GM12801 (cell line): Measurements from ENCODE around the gene DGKG.

ENCODE experiments used
- TF ChIP-seq, protein P1 (sequence below): IDR thresholded peaks from one replicate; pipeline ENCODE4 v1.5.1; 2011; ENCODE audit warnings: control low read depth; ENCODE audit not compliant: insufficient read length; ENCODE audit errors: extremely low read depth

DGKG gene

DNA sequence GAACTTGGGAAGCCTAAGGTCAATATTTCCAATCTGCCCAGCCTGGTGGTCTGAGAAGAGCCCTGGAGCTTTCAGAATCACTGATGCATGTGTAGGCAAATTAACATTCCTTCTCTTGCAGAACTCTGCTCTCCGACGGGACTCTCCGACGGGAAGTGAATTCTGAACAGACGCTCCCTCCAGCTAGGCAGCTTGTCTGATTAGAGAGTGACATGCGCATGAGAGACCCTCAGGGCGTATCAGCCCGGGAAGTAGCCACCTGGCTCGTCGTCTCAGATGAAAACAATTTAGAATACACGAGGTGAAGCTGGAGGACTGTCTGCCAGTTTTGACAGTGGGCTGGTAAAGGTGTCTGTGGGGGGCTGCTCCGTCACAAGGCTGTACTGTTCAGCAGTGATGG is 103.1 kb downstream of the DGKG start:
- TF ChIP-seq, protein P1, sequence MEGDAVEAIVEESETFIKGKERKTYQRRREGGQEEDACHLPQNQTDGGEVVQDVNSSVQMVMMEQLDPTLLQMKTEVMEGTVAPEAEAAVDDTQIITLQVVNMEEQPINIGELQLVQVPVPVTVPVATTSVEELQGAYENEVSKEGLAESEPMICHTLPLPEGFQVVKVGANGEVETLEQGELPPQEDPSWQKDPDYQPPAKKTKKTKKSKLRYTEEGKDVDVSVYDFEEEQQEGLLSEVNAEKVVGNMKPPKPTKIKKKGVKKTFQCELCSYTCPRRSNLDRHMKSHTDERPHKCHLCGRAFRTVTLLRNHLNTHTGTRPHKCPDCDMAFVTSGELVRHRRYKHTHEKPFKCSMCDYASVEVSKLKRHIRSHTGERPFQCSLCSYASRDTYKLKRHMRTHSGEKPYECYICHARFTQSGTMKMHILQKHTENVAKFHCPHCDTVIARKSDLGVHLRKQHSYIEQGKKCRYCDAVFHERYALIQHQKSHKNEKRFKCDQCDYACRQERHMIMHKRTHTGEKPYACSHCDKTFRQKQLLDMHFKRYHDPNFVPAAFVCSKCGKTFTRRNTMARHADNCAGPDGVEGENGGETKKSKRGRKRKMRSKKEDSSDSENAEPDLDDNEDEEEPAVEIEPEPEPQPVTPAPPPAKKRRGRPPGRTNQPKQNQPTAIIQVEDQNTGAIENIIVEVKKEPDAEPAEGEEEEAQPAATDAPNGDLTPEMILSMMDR: no peak

DNA sequence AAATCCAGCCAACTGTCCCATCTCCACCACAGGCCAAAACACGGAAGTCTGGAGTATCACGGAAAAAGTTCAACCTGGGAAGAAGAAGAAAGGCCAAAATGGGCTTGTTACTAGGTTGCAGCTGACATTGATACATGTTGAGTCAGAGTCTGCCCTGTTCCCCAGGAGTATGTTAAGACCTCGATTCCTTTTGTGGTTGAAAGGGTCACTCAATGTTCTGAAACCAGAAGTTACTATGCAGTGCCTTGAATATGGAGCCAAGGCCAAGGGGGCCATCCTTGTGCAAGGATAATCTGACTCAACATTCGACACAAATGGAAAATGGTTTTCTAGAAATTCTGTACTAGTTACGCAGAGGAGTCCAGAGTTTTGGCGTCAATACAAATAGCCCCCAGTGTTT is 104.2 kb downstream of the DGKG start:
- TF ChIP-seq, protein P1: no peak

DNA sequence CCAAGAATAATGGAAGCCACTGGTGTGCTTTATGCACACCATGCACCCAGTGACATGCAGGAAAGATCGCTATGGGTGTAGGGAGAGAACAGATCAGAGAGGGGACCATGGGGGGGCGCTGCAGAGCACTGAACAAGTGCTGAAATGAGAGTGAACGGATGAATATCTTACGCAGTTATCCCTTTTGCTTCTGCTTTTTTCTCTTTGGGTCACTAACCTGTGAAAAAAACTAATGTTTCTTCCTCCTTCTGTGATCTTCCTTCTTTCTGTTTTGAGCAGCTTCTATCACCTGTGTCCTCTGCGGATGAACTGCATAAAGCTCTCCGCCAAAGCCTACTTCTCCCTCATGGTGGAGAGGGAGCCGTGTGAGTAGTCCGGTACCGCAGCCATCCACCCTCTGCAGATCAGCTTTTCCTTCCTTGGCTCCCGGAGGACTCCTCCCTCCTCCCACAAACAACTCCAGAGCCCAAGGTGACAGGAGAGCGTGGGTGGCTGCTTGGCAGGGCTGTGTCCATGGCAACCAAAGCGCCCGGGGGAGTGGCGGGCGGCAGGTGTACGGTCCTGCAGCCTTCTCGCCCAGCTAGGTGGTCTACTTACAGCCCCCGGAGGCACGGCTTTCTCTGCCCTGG is 106.2 kb downstream of the DGKG start:
- TF ChIP-seq, protein P1: no peak

DNA sequence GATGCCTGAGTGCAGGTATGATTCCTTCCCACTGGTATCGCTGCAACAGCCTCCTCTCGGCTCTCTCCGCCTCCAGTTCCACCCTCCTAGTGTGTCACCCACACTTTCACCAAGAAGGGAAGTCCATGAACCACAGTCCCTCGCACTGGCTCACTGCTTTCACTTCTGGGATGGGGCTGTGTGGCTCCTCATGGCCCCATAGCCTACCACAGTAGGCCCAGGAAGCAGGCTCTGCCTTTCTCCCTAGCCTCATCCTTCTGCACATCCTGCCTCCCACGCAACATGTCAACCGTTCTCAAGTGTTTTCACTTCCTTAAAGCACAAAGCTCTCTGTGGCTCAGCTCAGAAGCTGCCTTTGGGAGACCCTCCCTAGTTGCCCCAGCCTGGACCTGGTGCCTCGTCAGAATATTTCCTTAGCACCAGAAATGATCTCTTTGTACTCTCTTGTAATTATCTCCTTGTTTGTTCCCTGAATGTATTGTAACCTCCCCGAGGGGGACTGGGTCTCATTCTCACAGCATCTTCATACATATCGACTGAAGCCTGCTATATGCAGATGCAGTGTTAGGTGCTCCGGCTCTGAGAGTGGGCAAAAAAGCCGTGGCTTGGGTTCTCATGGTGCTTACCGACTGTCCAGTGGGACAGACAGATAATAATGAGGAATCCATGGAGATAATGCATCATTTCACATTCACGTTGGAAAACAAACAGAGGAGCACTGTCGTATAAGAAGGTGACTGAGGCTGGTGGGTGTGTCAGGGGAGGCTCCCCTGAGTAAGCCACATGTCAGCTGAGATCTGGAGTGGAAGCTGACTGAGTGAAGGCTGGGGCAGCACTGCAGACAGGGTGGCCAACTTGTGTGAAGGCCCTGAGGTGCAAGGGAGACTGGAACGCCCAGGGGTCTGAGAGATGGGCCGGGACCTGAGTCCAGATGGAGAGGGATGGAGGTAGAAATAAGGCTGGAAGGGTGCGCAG is 107.1 kb downstream of the DGKG start:
- TF ChIP-seq, protein P1: no peak

DNA sequence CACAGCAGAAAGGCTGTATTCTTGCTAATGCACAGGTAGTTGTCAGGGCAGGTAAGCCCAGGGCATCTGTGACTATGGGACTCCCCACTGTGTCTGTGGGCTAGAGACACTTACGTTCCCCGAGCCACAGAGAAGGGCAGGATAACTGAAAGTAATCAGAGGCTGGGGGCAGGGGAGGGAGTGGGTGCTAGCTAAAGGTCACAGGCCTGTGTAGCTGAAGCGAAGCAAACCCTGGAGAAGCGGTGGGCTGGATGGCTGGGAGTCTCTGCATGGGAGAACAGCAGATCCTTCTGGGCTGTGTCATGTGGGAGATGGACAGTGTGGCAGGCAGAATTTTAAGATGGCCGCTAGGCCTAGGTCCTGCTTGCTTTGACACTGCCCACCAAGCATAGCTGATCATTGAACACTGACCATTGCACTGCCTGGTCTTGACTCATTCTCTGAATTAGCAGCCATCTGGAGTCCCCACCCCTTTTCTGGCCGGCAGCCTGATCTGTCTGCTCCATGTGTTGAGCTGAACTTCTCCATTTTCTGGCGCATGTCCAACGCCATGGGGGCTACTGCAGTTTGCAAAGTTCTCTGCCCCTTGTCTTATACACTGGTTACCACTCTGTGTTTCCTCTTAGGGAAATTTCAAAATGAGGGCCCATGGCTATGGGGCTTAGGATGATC is 110.0 kb downstream of the DGKG start:
- TF ChIP-seq, protein P1: no peak

DNA sequence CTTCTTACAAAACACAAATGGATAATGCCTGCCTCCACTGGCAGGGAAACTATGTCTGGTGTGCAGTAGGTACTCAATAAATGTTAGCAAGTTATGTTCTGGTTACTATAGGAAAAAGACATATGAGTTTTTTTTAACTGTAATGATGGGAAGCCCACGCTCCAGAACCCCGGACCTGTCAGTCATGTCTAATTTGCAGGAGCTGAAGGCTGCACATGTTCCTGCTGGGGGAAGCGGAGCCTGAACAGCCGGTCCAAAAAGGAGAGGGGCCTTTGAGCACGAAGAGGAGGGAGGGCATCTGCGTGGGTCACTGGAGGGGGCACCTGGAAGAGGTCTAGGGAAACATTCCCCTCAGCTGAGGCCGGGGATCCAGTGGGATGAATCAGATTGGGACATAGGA is 113.2 kb downstream of the DGKG start:
- TF ChIP-seq, protein P1: no peak
